ENCODE data around the gene PAPPA.

- TF ChIP-seq ZNF830 (tag by site-specific recombination; IDR thresholded peaks at IDR 0.05; ENCODE audit: low read depth) (no peak), ZNF324 (tag by site-specific recombination; IDR thresholded peaks at IDR 0.05) (no peak), CTCF (tag by site-specific recombination; IDR thresholded peaks at IDR 0.05) (no peak), ZNF362 (tag by site-specific recombination; IDR thresholded peaks at IDR 0.05) (no peak), ZNF350 (tag by site-specific recombination; IDR thresholded peaks at IDR 0.05) (no peak), TCF7L2 (IDR thresholded peaks at IDR 0.05; ENCODE audit: borderline replicate concordance, low read depth, low read length) (no peak)
Observed at GRCh38 chr9:116166713-116167112, 13.1 kb downstream of the PAPPA start.

Data from HEK293 (cell line).